ENCODE data around the gene CXCL9. TPM values are rescaled to one million over a fixed set of nuclear protein-coding genes. Genes with fewer than 3 reads are reported as not detected.

The CXCL9 gene
- total RNA-seq, 1 experiment from 2014 or later, result not detected

DNA sequence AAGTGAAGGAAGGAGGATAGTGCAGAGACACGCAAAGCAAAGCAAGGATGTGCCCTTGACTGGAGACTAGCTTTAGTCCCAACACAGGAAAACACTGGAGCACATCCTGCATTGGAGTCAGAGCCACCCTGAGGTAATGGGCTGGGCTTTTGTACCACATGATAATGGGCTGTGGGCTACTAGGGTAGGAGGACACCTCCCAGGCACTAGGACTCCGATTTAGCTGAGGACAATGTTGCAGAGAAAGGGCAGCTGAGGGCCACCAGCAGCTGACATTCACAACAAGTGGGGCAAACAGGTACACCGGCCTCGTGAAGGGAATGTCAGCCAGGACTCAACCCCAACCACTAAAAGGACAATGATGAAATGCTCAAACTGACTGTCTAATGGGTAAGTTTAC is 26.7 kb downstream of the CXCL9 start:
- H3K9me2 ChIP-seq (replicated peaks; ENCODE audit: low read length), result no peaks in the 10 kb centered on the region
- H3K4me3 ChIP-seq (ENCODE audit: low read length), result no peak overlapping the region
- peaks cover 38% of the 10 kb centered on the region for H3K36me3 ChIP-seq (ENCODE audit: low read depth, low read length)
- peaks cover 3% of the 10 kb centered on the region; the same call in 1 of the 2 replicates for H3K4me1 ChIP-seq (ENCODE audit: insufficient read depth, low read length)
- H2AFZ ChIP-seq (ENCODE audit: low read length), result no peak overlapping the region
- no peak for ATAC-seq
- POLR2A ChIA-PET (ENCODE audit: unreplicated experiment), result no interaction called here
- no peaks in the 10 kb centered on the region for H3K9me3 ChIP-seq (ENCODE audit: low read length)
- TF ChIP-seq EZH2 (IDR thresholded peaks at IDR 0.05; ENCODE audit: low read length, unreplicated experiment), result no peak
- no peak for TF ChIP-seq EZH2phosphoT487 (IDR thresholded peaks at IDR 0.05; ENCODE audit: borderline replicate concordance, low read length)
- TF ChIP-seq, protein P1, sequence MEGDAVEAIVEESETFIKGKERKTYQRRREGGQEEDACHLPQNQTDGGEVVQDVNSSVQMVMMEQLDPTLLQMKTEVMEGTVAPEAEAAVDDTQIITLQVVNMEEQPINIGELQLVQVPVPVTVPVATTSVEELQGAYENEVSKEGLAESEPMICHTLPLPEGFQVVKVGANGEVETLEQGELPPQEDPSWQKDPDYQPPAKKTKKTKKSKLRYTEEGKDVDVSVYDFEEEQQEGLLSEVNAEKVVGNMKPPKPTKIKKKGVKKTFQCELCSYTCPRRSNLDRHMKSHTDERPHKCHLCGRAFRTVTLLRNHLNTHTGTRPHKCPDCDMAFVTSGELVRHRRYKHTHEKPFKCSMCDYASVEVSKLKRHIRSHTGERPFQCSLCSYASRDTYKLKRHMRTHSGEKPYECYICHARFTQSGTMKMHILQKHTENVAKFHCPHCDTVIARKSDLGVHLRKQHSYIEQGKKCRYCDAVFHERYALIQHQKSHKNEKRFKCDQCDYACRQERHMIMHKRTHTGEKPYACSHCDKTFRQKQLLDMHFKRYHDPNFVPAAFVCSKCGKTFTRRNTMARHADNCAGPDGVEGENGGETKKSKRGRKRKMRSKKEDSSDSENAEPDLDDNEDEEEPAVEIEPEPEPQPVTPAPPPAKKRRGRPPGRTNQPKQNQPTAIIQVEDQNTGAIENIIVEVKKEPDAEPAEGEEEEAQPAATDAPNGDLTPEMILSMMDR (conservative IDR thresholded peaks at IDR 0.05; ENCODE audit: low read depth, low read length), result no peak
- H3K79me2 ChIP-seq (ENCODE audit: low read length), result peaks cover 19% of the 10 kb centered on the region
- no peaks in the 10 kb centered on the region for H4K20me1 ChIP-seq (ENCODE audit: low read length)
- CTCF ChIA-PET, result no interaction called here
- no peak overlapping the region for H3K9ac ChIP-seq (ENCODE audit: low read length)
- H3K27ac ChIP-seq (ENCODE audit: low read length), result no peak overlapping the region
- DNase-seq, result no peak
- no peaks in the 10 kb centered on the region for H3F3A ChIP-seq (ENCODE audit: low read length, unreplicated experiment)
- H3K4me2 ChIP-seq (ENCODE audit: low read length), result no peak overlapping the region
- no TSS peak for BruUV-seq (replicated peaks)
- intact Hi-C loops (cut with micrococcal nuclease), result no loop called here
- no peaks in the 10 kb centered on the region for H3K27me3 ChIP-seq (ENCODE audit: low read length)

GRCh38 chr4:75976177-75976576 is 31.1 kb downstream of the CXCL9 start:
- Histone ChIP-seq H3K4me3 (ENCODE audit: low read length) (no peak overlapping the region), H3K9ac (ENCODE audit: low read length) (no peak overlapping the region), H3K36me3 (ENCODE audit: low read depth, low read length) (peaks cover 47% of the 10 kb centered on the region), H3K9me2 (replicated peaks; ENCODE audit: low read length) (no peaks in the 10 kb centered on the region), H3K4me2 (ENCODE audit: low read length) (no peak overlapping the region), H3K79me2 (ENCODE audit: low read length) (no peaks in the 10 kb centered on the region), H3F3A (ENCODE audit: low read length, unreplicated experiment) (no peaks in the 10 kb centered on the region), H3K9me3 (ENCODE audit: low read length) (no peaks in the 10 kb centered on the region), H2AFZ (ENCODE audit: low read length) (no peak overlapping the region), H3K27ac (ENCODE audit: low read length) (no peak overlapping the region), H4K20me1 (ENCODE audit: low read length) (no peaks in the 10 kb centered on the region), H3K4me1 (ENCODE audit: insufficient read depth, low read length) (no peaks in the 10 kb centered on the region), H3K27me3 (ENCODE audit: low read length) (no peaks in the 10 kb centered on the region)
- no TSS peak for BruUV-seq (replicated peaks)
- no peak for TF ChIP-seq EZH2 (IDR thresholded peaks at IDR 0.05; ENCODE audit: low read length, unreplicated experiment)
- TF ChIP-seq EZH2phosphoT487 (IDR thresholded peaks at IDR 0.05; ENCODE audit: borderline replicate concordance, low read length), result no peak
- TF ChIP-seq, protein P1 (conservative IDR thresholded peaks at IDR 0.05; ENCODE audit: low read depth, low read length), result no peak
- ChIA-PET CTCF (no interaction called here), POLR2A (ENCODE audit: unreplicated experiment) (no interaction called here)
- DNase-seq, result no peak
- intact Hi-C loops (cut with micrococcal nuclease), result no loop called here
- ATAC-seq, result no peak

GRCh38 chr4:75973766-75974165 is 33.5 kb downstream of the CXCL9 start:
- no peaks in the 10 kb centered on the region for H3K9me3 ChIP-seq (ENCODE audit: low read length)
- no peak overlapping the region for H3K27ac ChIP-seq (ENCODE audit: low read length)
- BruUV-seq (replicated peaks), result no TSS peak
- no peaks in the 10 kb centered on the region for H4K20me1 ChIP-seq (ENCODE audit: low read length)
- DNase-seq, result no peak
- ChIA-PET POLR2A (ENCODE audit: unreplicated experiment) (no interaction called here), CTCF (no interaction called here)
- no peaks in the 10 kb centered on the region for H3F3A ChIP-seq (ENCODE audit: low read length, unreplicated experiment)
- H3K4me1 ChIP-seq (ENCODE audit: insufficient read depth, low read length), result no peaks in the 10 kb centered on the region
- no peak overlapping the region for H2AFZ ChIP-seq (ENCODE audit: low read length)
- H3K9ac ChIP-seq (ENCODE audit: low read length), result no peak overlapping the region
- no peak for TF ChIP-seq EZH2phosphoT487 (IDR thresholded peaks at IDR 0.05; ENCODE audit: borderline replicate concordance, low read length)
- TF ChIP-seq, protein P1 (conservative IDR thresholded peaks at IDR 0.05; ENCODE audit: low read depth, low read length), result no peak
- TF ChIP-seq EZH2 (IDR thresholded peaks at IDR 0.05; ENCODE audit: low read length, unreplicated experiment), result no peak
- no peaks in the 10 kb centered on the region for H3K9me2 ChIP-seq (replicated peaks; ENCODE audit: low read length)
- no peak for ATAC-seq
- H3K27me3 ChIP-seq (ENCODE audit: low read length), result no peaks in the 10 kb centered on the region
- H3K4me3 ChIP-seq (ENCODE audit: low read length), result no peak overlapping the region
- intact Hi-C loops (cut with micrococcal nuclease), result no loop called here
- H3K79me2 ChIP-seq (ENCODE audit: low read length), result no peaks in the 10 kb centered on the region
- no peak overlapping the region for H3K4me2 ChIP-seq (ENCODE audit: low read length)
- peaks cover 57% of the 10 kb centered on the region for H3K36me3 ChIP-seq (ENCODE audit: low read depth, low read length)
